Neural cell (in vitro differentiated cells): ENCODE measurements around the gene ENTPD8. TPM values are rescaled to one million over a fixed set of nuclear protein-coding genes. Genes with fewer than 3 reads are reported as not detected.

ENCODE experiments used
- H2AFZ ChIP-seq: fragments of 200-600, 300-800 bp; sonication (generic), shearing (Covaris generic); 2 replicates; pipeline ENCODE4 v1.6.0; 2014; ENCODE audit warnings: low read depth, mild to moderate bottlenecking, antibody characterized with exemption, low read length, moderate library complexity
- H3F3A ChIP-seq: fragments of 200-600 bp; shearing (Covaris generic); 2 replicates; pipeline ENCODE4 v1.6.1; 2016; ENCODE audit warnings: mild to moderate bottlenecking, moderate library complexity, mixed read lengths, antibody characterized with exemption, low read length; ENCODE audit not compliant: insufficient read depth, poor library complexity, severe bottlenecking
- H3K27ac ChIP-seq: fragments of 200-600, 300-800 bp; sonication (generic), shearing (Covaris generic); 2 replicates; pipeline ENCODE4 v1.5.1; 2014; ENCODE audit warnings: mild to moderate bottlenecking, low read length, moderate library complexity
- H3K27me3 ChIP-seq: fragments of 300-800, 200-600 bp; sonication (generic), shearing (Covaris generic); 2 replicates; pipeline ENCODE4 v1.6.0; 2014; ENCODE audit warnings: mild to moderate bottlenecking, low read depth, low read length, moderate library complexity; ENCODE audit not compliant: insufficient read depth
- H3K36me3 ChIP-seq: fragments of 300-800, 200-600 bp; sonication (generic), shearing (Covaris generic); 2 replicates; pipeline ENCODE4 v1.5.1; 2014; ENCODE audit warnings: mild to moderate bottlenecking, antibody characterized with exemption, low read length, moderate library complexity; ENCODE audit not compliant: insufficient read depth
- H3K4me2 ChIP-seq: fragments of 300-800, 200-600 bp; sonication (generic), shearing (Covaris generic); 2 replicates; pipeline ENCODE4 v1.6.0; 2014; ENCODE audit warnings: mild to moderate bottlenecking, low read length
- H3K4me3 ChIP-seq: fragments of 300-800, 200-600 bp; sonication (generic), shearing (Covaris generic); 2 replicates; pipeline ENCODE4 v1.5.1; 2014; ENCODE audit warnings: mild to moderate bottlenecking, low read length, moderate library complexity
- H3K79me2 ChIP-seq: fragments of 200-600 bp; shearing (Covaris generic); replicated peaks from 2 replicates; pipeline ENCODE4 v1.6.0; 2014; ENCODE audit warnings: mild to moderate bottlenecking, low read length, moderate library complexity; ENCODE audit not compliant: insufficient read depth
- H3K9ac ChIP-seq: fragments of 300-800, 200-600 bp; sonication (generic), shearing (Covaris generic); 2 replicates; pipeline ENCODE4 v1.6.1; 2016; ENCODE audit warnings: mild to moderate bottlenecking, low read length, mixed read lengths
- H3K9me2 ChIP-seq: fragments of 200-600 bp; shearing (Covaris generic); 2 replicates; pipeline ENCODE4 v1.6.1; 2016; ENCODE audit warnings: mild to moderate bottlenecking, low read length, mixed read lengths; ENCODE audit not compliant: insufficient read depth
- H3K9me3 ChIP-seq: fragments of 200-600, 300-800 bp; sonication (generic), shearing (Covaris generic); 2 replicates; pipeline ENCODE4 v1.6.1; 2016; ENCODE audit warnings: mild to moderate bottlenecking, mixed run types, low read length, moderate library complexity, mixed read lengths
- H4K20me1 ChIP-seq: fragments of 200-600 bp; shearing (Covaris generic); 2 replicates; pipeline ENCODE4 v1.6.1; 2016; ENCODE audit warnings: mild to moderate bottlenecking, mixed run types; ENCODE audit not compliant: insufficient read depth
- EP300 ChIP-seq: fragments of 450-650 bp; conservative IDR thresholded peaks from 2 replicates; pipeline ENCODE4 v1.6.1; 2014; ENCODE audit warnings: antibody characterized with exemption, mild to moderate bottlenecking, moderate library complexity; ENCODE audit not compliant: poor library complexity, severe bottlenecking
- EZH2 ChIP-seq: fragments of 200-600, 300-800 bp; shearing (Covaris generic), sonication (generic); IDR thresholded peaks from 2 replicates; pipeline ENCODE4 v1.6.1; 2014; ENCODE audit warnings: antibody characterized with exemption, low read length, borderline replicate concordance, mild to moderate bottlenecking; ENCODE audit not compliant: insufficient read depth, poor library complexity, severe bottlenecking
- MXI1 ChIP-seq: fragments of 450-650 bp; conservative IDR thresholded peaks from 2 replicates; pipeline ENCODE4 v1.6.1; 2014; ENCODE audit warnings: antibody characterized with exemption, mild to moderate bottlenecking; ENCODE audit not compliant: poor library complexity, severe bottlenecking
- POLR2AphosphoS5 ChIP-seq: IDR thresholded peaks from 2 replicates; pipeline ENCODE4 v1.6.1; 2012
- RAD21 ChIP-seq: fragments of 450-650 bp; conservative IDR thresholded peaks from 2 replicates; pipeline ENCODE4 v1.6.1; 2014; ENCODE audit warnings: antibody characterized with exemption, mild to moderate bottlenecking, moderate library complexity
- SMC3 ChIP-seq: fragments of 450-650 bp; conservative IDR thresholded peaks from 2 replicates; pipeline ENCODE4 v1.6.1; 2014; ENCODE audit warnings: antibody characterized with exemption, mild to moderate bottlenecking, moderate library complexity; ENCODE audit not compliant: poor library complexity
- TAF1 ChIP-seq: IDR thresholded peaks from 2 replicates; pipeline ENCODE4 v1.6.1; 2012; ENCODE audit warnings: low read depth
- polyA plus RNA-seq: library from polyadenylated mRNA; depleted of rRNA; stranded (reverse); fragments of >200 nt; gene quantifications from 2 replicates; pipeline ENCODE4 v1.2.3, GENCODE V29; 2014
- TF ChIP-seq, protein P1 (sequence below): fragments of 450-650 bp; IDR thresholded peaks from 2 replicates; pipeline ENCODE4 v1.5.1; 2014; ENCODE audit warnings: antibody characterized with exemption, mild to moderate bottlenecking, moderate library complexity; ENCODE audit not compliant: poor library complexity, severe bottlenecking
- TF ChIP-seq, protein P2 (sequence below): IDR thresholded peaks from 2 replicates; pipeline ENCODE4 v1.6.1; 2012; ENCODE audit warnings: borderline replicate concordance

Gene ENTPD8
- polyA plus RNA-seq, 1 donor from 2014 or later = not detected

GRCh38 chr9:137408651-137409405, 32.3 kb downstream of the ENTPD8 start:
- no peaks in the 10 kb centered on the region for H4K20me1 ChIP-seq

GRCh38 chr9:137407590-137408300, 33.4 kb downstream of the ENTPD8 start:
- no peaks in the 10 kb centered on the region for H3K9me3 ChIP-seq
- H3F3A ChIP-seq = no peaks in the 10 kb centered on the region
- no peak overlapping the region for H3K4me2 ChIP-seq
- no peaks in the 10 kb centered on the region for H3K79me2 ChIP-seq
- H3K36me3 ChIP-seq = no peaks in the 10 kb centered on the region
- H3K9me2 ChIP-seq = no peaks in the 10 kb centered on the region
- H4K20me1 ChIP-seq = no peaks in the 10 kb centered on the region
- no peaks in the 10 kb centered on the region for H3K27me3 ChIP-seq
- H3K27ac ChIP-seq = no peak overlapping the region
- peak overlapping the region; percentile 58 for H3K4me3 ChIP-seq
- no peak overlapping the region for H3K9ac ChIP-seq
- no peak overlapping the region for H2AFZ ChIP-seq
- TF ChIP-seq SMC3 (no peak), TAF1 (no peak), EP300 (no peak), EZH2 (no peak), POLR2AphosphoS5 (no peak), MXI1 (no peak)
- TF ChIP-seq, protein P1, sequence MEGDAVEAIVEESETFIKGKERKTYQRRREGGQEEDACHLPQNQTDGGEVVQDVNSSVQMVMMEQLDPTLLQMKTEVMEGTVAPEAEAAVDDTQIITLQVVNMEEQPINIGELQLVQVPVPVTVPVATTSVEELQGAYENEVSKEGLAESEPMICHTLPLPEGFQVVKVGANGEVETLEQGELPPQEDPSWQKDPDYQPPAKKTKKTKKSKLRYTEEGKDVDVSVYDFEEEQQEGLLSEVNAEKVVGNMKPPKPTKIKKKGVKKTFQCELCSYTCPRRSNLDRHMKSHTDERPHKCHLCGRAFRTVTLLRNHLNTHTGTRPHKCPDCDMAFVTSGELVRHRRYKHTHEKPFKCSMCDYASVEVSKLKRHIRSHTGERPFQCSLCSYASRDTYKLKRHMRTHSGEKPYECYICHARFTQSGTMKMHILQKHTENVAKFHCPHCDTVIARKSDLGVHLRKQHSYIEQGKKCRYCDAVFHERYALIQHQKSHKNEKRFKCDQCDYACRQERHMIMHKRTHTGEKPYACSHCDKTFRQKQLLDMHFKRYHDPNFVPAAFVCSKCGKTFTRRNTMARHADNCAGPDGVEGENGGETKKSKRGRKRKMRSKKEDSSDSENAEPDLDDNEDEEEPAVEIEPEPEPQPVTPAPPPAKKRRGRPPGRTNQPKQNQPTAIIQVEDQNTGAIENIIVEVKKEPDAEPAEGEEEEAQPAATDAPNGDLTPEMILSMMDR = no peak
- TF ChIP-seq, protein P2, sequence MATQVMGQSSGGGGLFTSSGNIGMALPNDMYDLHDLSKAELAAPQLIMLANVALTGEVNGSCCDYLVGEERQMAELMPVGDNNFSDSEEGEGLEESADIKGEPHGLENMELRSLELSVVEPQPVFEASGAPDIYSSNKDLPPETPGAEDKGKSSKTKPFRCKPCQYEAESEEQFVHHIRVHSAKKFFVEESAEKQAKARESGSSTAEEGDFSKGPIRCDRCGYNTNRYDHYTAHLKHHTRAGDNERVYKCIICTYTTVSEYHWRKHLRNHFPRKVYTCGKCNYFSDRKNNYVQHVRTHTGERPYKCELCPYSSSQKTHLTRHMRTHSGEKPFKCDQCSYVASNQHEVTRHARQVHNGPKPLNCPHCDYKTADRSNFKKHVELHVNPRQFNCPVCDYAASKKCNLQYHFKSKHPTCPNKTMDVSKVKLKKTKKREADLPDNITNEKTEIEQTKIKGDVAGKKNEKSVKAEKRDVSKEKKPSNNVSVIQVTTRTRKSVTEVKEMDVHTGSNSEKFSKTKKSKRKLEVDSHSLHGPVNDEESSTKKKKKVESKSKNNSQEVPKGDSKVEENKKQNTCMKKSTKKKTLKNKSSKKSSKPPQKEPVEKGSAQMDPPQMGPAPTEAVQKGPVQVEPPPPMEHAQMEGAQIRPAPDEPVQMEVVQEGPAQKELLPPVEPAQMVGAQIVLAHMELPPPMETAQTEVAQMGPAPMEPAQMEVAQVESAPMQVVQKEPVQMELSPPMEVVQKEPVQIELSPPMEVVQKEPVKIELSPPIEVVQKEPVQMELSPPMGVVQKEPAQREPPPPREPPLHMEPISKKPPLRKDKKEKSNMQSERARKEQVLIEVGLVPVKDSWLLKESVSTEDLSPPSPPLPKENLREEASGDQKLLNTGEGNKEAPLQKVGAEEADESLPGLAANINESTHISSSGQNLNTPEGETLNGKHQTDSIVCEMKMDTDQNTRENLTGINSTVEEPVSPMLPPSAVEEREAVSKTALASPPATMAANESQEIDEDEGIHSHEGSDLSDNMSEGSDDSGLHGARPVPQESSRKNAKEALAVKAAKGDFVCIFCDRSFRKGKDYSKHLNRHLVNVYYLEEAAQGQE = no peak

More at GRCh38 chr9:137408651-137409405, 32.3 kb downstream of the ENTPD8 start:
- Histone ChIP-seq H3K27me3 (no peaks in the 10 kb centered on the region), H3K9ac (no peak overlapping the region), H3K9me2 (no peaks in the 10 kb centered on the region), H3K36me3 (no peaks in the 10 kb centered on the region), H3K27ac (no peak overlapping the region), H2AFZ (no peak overlapping the region), H3K4me3 (no peak overlapping the region), H3K79me2 (no peaks in the 10 kb centered on the region), H3F3A (no peaks in the 10 kb centered on the region), H3K4me2 (no peak overlapping the region), H3K9me3 (no peaks in the 10 kb centered on the region)
- no peak for TF ChIP-seq TAF1
- TF ChIP-seq, protein P1 = no peak
- TF ChIP-seq RAD21 = no peak
- TF ChIP-seq, protein P2 = no peak
- no peak for TF ChIP-seq EP300
- TF ChIP-seq MXI1 = no peak
- no peak for TF ChIP-seq POLR2AphosphoS5
- no peak for TF ChIP-seq SMC3
- TF ChIP-seq EZH2 = no peak
